HepG2 (cell line): Measurements from ENCODE around the gene ANKRD42. TPM values are rescaled to one million over a fixed set of nuclear protein-coding genes. Genes with fewer than 3 reads are reported as not detected.

Experiments used
- ATAC-seq: fragments of 200-7000 bp; cut with Tn5 transposase; 3 replicates; pipeline ENCODE4 v1.9.1; 2020; ENCODE audit warnings: mild to moderate bottlenecking, moderate library complexity
- BruUV-seq: library from RNA; stranded (reverse); fragments of 400-500 nt; replicated peaks from 2 replicates; lab custom pipeline; 2021; lab: Mats Ljungman, UMichigan
- CTCF ChIA-PET: fragments of 300-600 bp; formaldehyde crosslinking; extraction: SDS; loops from one replicate; lab custom pipeline; 2021; ENCODE audit warnings: low total read pairs, inconsistent platforms, low intra/inter-chr PET ratio; lab: Yijun Ruan, JAX
- POLR2A ChIA-PET: fragments of 350-600 bp; sonication (Branson Sonifier 250); formaldehyde crosslinking; loops from one replicate; lab custom pipeline; 2020; ENCODE audit warnings: antibody characterized with exemption, inconsistent platforms; lab: Yijun Ruan, JAX
- DNase-seq: peaks from one replicate; pipeline ENCODE4 v3.0.0-alpha.2; 2015; ENCODE audit warnings: low spot score
- FAIRE-seq: peaks from 3 replicates; lab custom pipeline; 2011; peaks lifted over from hg19 to GRCh38; lab: Jason Lieb, UNC
- H2AFZ ChIP-seq: one replicate; pipeline ENCODE4 v1.6.1; 2011; ENCODE audit warnings: low read length, inconsistent platforms
- H3K27ac ChIP-seq: fragments of 300-600 bp; 3 replicates; pipeline ENCODE4 v1.8.0; 2011; ENCODE audit warnings: mixed run types, mild to moderate bottlenecking, mixed read lengths, low read length, inconsistent platforms; ENCODE audit not compliant: insufficient read depth; ENCODE audit errors: extremely low read length
- H3K27me3 ChIP-seq, 2 experiments: fragments of 200-600 bp in 1 of 2; 2 replicates in 1 of 2; 3 replicates in 1 of 2; pipeline versions ENCODE4 v1.6.0 to v1.8.0; 2011; ENCODE audit warnings: low read length in 2 of 2, mild to moderate bottlenecking in 2 of 2, moderate library complexity in 2 of 2, inconsistent platforms in 1 of 2; ENCODE audit not compliant: insufficient read depth in 2 of 2, control insufficient read depth in 1 of 2
- H3K36me3 ChIP-seq, 2 experiments: fragments of 200-600 bp in 1 of 2; replicated peaks in 1 of 2; 2 replicates in 1 of 2; 3 replicates in 1 of 2; pipeline versions ENCODE4 v1.5.1 to v1.8.0; 2011; ENCODE audit warnings: low read length in 2 of 2, inconsistent platforms in 1 of 2; ENCODE audit not compliant: insufficient read depth in 2 of 2, control insufficient read depth in 1 of 2
- H3K4me1 ChIP-seq: 2 replicates; pipeline ENCODE4 v1.5.1; 2012; ENCODE audit warnings: low read length, inconsistent platforms; ENCODE audit not compliant: insufficient read depth
- H3K4me2 ChIP-seq: 2 replicates; pipeline ENCODE4 v1.6.0; 2011; ENCODE audit warnings: low read depth, low read length, inconsistent platforms
- H3K4me3 ChIP-seq, 3 experiments: fragments of 200-600 bp in 1 of 3; sonication (generic), shearing (Covaris generic) in 1 of 3; replicated peaks in 1 of 3; 2 replicates each; pipeline ENCODE4 v1.5.1; 2011 to 2016; ENCODE audit warnings: low read length in 3 of 3, inconsistent platforms in 2 of 3, low read depth in 2 of 3, mild to moderate bottlenecking in 2 of 3, control low read depth in 1 of 3, mixed read lengths in 1 of 3; ENCODE audit not compliant: insufficient read depth in 1 of 3
- H3K79me2 ChIP-seq: one replicate; pipeline ENCODE4 v1.6.1; 2011; ENCODE audit warnings: low read length, inconsistent platforms; ENCODE audit not compliant: insufficient read depth
- H3K9ac ChIP-seq: 2 replicates; pipeline ENCODE4 v1.6.0; 2011; ENCODE audit warnings: mild to moderate bottlenecking, low read depth, low read length, inconsistent platforms; ENCODE audit not compliant: insufficient read depth
- H3K9me3 ChIP-seq: 2 replicates; pipeline ENCODE4 v1.5.1; 2012; ENCODE audit warnings: mild to moderate bottlenecking, low read length
- H4K20me1 ChIP-seq: 2 replicates; pipeline ENCODE4 v1.6.0; 2011; ENCODE audit warnings: inconsistent platforms, mild to moderate bottlenecking, low read length, moderate library complexity; ENCODE audit not compliant: insufficient read depth
- AGO2 ChIP-seq: fragments of 200-400 bp; formaldehyde crosslinking; optimal IDR thresholded peaks from 2 replicates; pipeline ENCODE3; 2017; ENCODE audit warnings: mild to moderate bottlenecking, low read depth, low read length, moderate library complexity
- ARNTL ChIP-seq: sonication (generic); formaldehyde crosslinking; IDR thresholded peaks from 2 replicates; pipeline ENCODE4 v1.4.0; 2020; ENCODE audit warnings: mild to moderate bottlenecking, missing genetic modification reagents
- ATF3 ChIP-seq: sonication (generic); formaldehyde crosslinking; IDR thresholded peaks from 2 replicates; pipeline ENCODE4 v1.4.0; 2020; ENCODE audit warnings: missing genetic modification reagents
- CBFB ChIP-seq: sonication (generic); formaldehyde crosslinking; IDR thresholded peaks from 2 replicates; pipeline ENCODE4 v1.4.0; 2020; ENCODE audit warnings: missing genetic modification reagents
- DDIT3 ChIP-seq: sonication (generic); formaldehyde crosslinking; IDR thresholded peaks from 2 replicates; pipeline ENCODE4 v1.4.0; 2020; ENCODE audit warnings: mild to moderate bottlenecking, missing genetic modification reagents
- FUBP1 ChIP-seq: sonication (generic); formaldehyde crosslinking; IDR thresholded peaks from 2 replicates; pipeline ENCODE4 v1.5.1; 2020; ENCODE audit warnings: missing genetic modification reagents, mild to moderate bottlenecking, borderline replicate concordance
- HOMEZ ChIP-seq: IDR thresholded peaks from 2 replicates; pipeline ENCODE4 v1.6.1; 2016; ENCODE audit warnings: low read depth
- NCOA2 ChIP-seq: sonication (generic); formaldehyde crosslinking; IDR thresholded peaks from 2 replicates; pipeline ENCODE4 v1.8.0; 2022; ENCODE audit warnings: inconsistent platforms
- NR0B2 ChIP-seq: sonication (generic); formaldehyde crosslinking; IDR thresholded peaks from 2 replicates; pipeline ENCODE4 v1.4.0; 2020; ENCODE audit warnings: mild to moderate bottlenecking, missing genetic modification reagents
- RBAK ChIP-seq: sonication (generic); formaldehyde crosslinking; IDR thresholded peaks from 2 replicates; pipeline ENCODE4 v1.5.1; 2020; ENCODE audit warnings: mild to moderate bottlenecking, missing genetic modification reagents
- RXRB ChIP-seq: IDR thresholded peaks from 2 replicates; pipeline ENCODE4 v1.6.1; 2016; ENCODE audit warnings: borderline replicate concordance, missing genetic modification reagents, missing compliant biosample characterization
- SAP130 ChIP-seq: IDR thresholded peaks from 2 replicates; pipeline ENCODE4 v1.6.1; 2016; ENCODE audit warnings: low read depth
- YEATS2 ChIP-seq: sonication (generic); formaldehyde crosslinking; IDR thresholded peaks from 2 replicates; pipeline ENCODE4 v1.4.0; 2020; ENCODE audit warnings: missing genetic modification reagents, borderline replicate concordance
- ZBTB20 ChIP-seq: sonication (generic); formaldehyde crosslinking; IDR thresholded peaks from 2 replicates; pipeline ENCODE4 v1.8.1; 2023; ENCODE audit warnings: missing genetic modification reagents, low read depth, mild to moderate bottlenecking, borderline replicate concordance
- ZNF205 ChIP-seq: IDR thresholded peaks from 2 replicates; pipeline ENCODE4 v1.6.1; 2018; ENCODE audit warnings: missing biosample characterization, missing genetic modification reagents
- ZNF30 ChIP-seq: sonication (generic); formaldehyde crosslinking; IDR thresholded peaks from 2 replicates; pipeline ENCODE4 v1.5.0; 2020; ENCODE audit warnings: mild to moderate bottlenecking, missing genetic modification reagents
- ZNF75D ChIP-seq: sonication (generic); formaldehyde crosslinking; IDR thresholded peaks from 2 replicates; pipeline ENCODE4 v1.8.1; 2023; ENCODE audit warnings: missing genetic modification reagents, mild to moderate bottlenecking, borderline replicate concordance
- ZNF776 ChIP-seq: sonication (generic); formaldehyde crosslinking; IDR thresholded peaks from 2 replicates; pipeline ENCODE4 v1.4.0; 2020; ENCODE audit warnings: mild to moderate bottlenecking, missing genetic modification reagents
- ZNF792 ChIP-seq: IDR thresholded peaks from 2 replicates; pipeline ENCODE4 v1.6.1; 2016
- ZNF841 ChIP-seq: sonication (generic); formaldehyde crosslinking; IDR thresholded peaks from 2 replicates; pipeline ENCODE4 v1.8.1; 2023; ENCODE audit warnings: missing genetic modification reagents, borderline replicate concordance
- ZSCAN22 ChIP-seq: sonication (generic); formaldehyde crosslinking; IDR thresholded peaks from 2 replicates; pipeline ENCODE4 v1.4.0; 2020; ENCODE audit warnings: mild to moderate bottlenecking, missing genetic modification reagents
- ZSCAN31 ChIP-seq: sonication (generic); formaldehyde crosslinking; IDR thresholded peaks from 2 replicates; pipeline ENCODE4 v1.5.0; 2020; ENCODE audit warnings: low read depth, mild to moderate bottlenecking, missing genetic modification reagents
- WGBS: methylation state at CpG from one replicate; pipeline ENCODE4 v1.1.6; 2017; ENCODE audit warnings: low lambda C conversion rate; 5-methylcytosine and 5-hydroxymethylcytosine counted together
- in situ Hi-C: cut with HindIII; loops from 2 replicates; pipeline ENCODE4 v1.10.0; 2017; ENCODE audit warnings: low pct_unique_long_range_greater_than_20kb; ENCODE audit not compliant: extremely low pct_ligation_motif_present
- intact Hi-C: fragments of 100-400 bp; cut with micrococcal nuclease; formaldehyde crosslinking; loops from one replicate; pipeline ENCODE4 v1.10.0; 2022; ENCODE audit not compliant: unreplicated experiment
- polyA plus RNA-seq, 8 experiments: library from polyadenylated mRNA; depleted of rRNA in 3 of 8; stranded (reverse) in 7 of 8; unstranded in 1 of 8; fragments of >200 nt; fragmentation: Illumina TruSeq in 4 of 8; extraction: Trizol in 4 of 8; gene quantifications; 2 replicates each; pipeline versions ENCODE4 v1.2.1 to v1.2.3, GENCODE V29; 2011 to 2016; ENCODE audit warnings: low read depth in 4 of 8, missing spikeins in 1 of 8, mixed read lengths in 1 of 8; ENCODE audit not compliant: insufficient read depth in 1 of 8
- total RNA-seq, 5 experiments: library from RNA; depleted of rRNA; stranded (reverse); fragments of >200 nt; fragmentation: Illumina TruSeq; extraction: Trizol; gene quantifications; 2 replicates each; pipeline ENCODE4 v1.2.3, GENCODE V29; 2016; ENCODE audit warnings: low read depth in 1 of 5

The ANKRD42 gene
- total and polyA plus RNA-seq, 2 of the 13 experiments (the other 11 are each of a cell fraction or from before 2014, with no cell fraction given), result 2.2 to 3.7 TPM

- no peak for TF ChIP-seq FUBP1
- no peak for TF ChIP-seq ATF3 (CRISPR knock-in tag)
- no peak for TF ChIP-seq ZNF205
- no peak for TF ChIP-seq HOMEZ (CRISPR knock-in tag)
- no peak for TF ChIP-seq CBFB (CRISPR knock-in tag)
- TF ChIP-seq NCOA2 (CRISPR knock-in tag), result no peak
Measured at GRCh38 chr11:83200035-83200434, 6.5 kb downstream of the ANKRD42 start (continued).

- POLR2A ChIA-PET, result no interaction called here
- H3K79me2 ChIP-seq, result no peaks in the 10 kb centered on the region
- FAIRE-seq (no peak), DNase-seq (no peak), ATAC-seq (no peak)
- no peak overlapping the region for H3K27ac ChIP-seq
- no peaks in the 10 kb centered on the region for H4K20me1 ChIP-seq
- no peak overlapping the region for H3K4me2 ChIP-seq
- WGBS, result 97% methylated on average over 3 of the region's 3 CpGs
- intact Hi-C loops (no loop called here), in situ Hi-C loops (no loop called here)
- BruUV-seq, result no TSS peak
- no peaks in the 10 kb centered on the region for H3K4me1 ChIP-seq
- no peaks in the 10 kb centered on the region for H3K9me3 ChIP-seq
- CTCF ChIA-PET, result no interaction called here
- no peaks in the 10 kb centered on the region; a peak in 1 of 5 replicates for H3K27me3 ChIP-seq
- H3K9ac ChIP-seq, result no peak overlapping the region
- H3K4me3 ChIP-seq, result no peak overlapping the region
- 0 out of 5 replicates have a peak, but pooled peaks cover 0 to 4% of the 10 kb centered on the region in 2 experiments for H3K36me3 ChIP-seq
- no peak overlapping the region for H2AFZ ChIP-seq
- TF ChIP-seq NR0B2 (no peak), ZNF75D (CRISPR knock-in tag) (no peak), SAP130 (CRISPR knock-in tag) (no peak), ZSCAN22 (CRISPR knock-in tag) (no peak), ZSCAN31 (CRISPR knock-in tag) (no peak), RBAK (CRISPR knock-in tag) (no peak), ZBTB20 (CRISPR knock-in tag) (no peak), YEATS2 (CRISPR knock-in tag) (no peak), ARNTL (CRISPR knock-in tag) (no peak), ZNF776 (CRISPR knock-in tag) (no peak), ZNF792 (no peak), AGO2 (no peak), RXRB (CRISPR knock-in tag) (no peak), ZNF30 (CRISPR knock-in tag) (no peak), ZNF841 (CRISPR knock-in tag) (no peak), DDIT3 (no peak)
Measured at GRCh38 chr11:83205608-83206185, 12.2 kb downstream of the ANKRD42 start.
